H1 (cell line): ENCODE measurements around the gene PSD2. TPM values are rescaled to one million over a fixed set of nuclear protein-coding genes. Genes with fewer than 3 reads are reported as not detected.
A peak's percentile ranks its signal among the peaks of the same experiment; 100 is the strongest.

Source experiments
- CHD2 ChIP-seq: IDR thresholded peaks from 2 replicates; pipeline ENCODE4 v1.6.1; 2012; ENCODE audit warnings: low read length, improper control_type of control experiment
- CREB1 ChIP-seq: IDR thresholded peaks from 2 replicates; pipeline ENCODE4 v1.6.1; 2012; ENCODE audit warnings: inconsistent platforms
- CTBP2 ChIP-seq: IDR thresholded peaks from 2 replicates; pipeline ENCODE4 v1.7.0; 2011; ENCODE audit warnings: borderline replicate concordance, mild to moderate bottlenecking, moderate library complexity, mixed read lengths, low read length; ENCODE audit not compliant: insufficient read depth, insufficient read length
- EZH2 ChIP-seq: fragments of 200-600 bp; sonication (generic); IDR thresholded peaks from 2 replicates; pipeline ENCODE4 v1.7.1; 2012; ENCODE audit warnings: low read depth, mild to moderate bottlenecking, moderate library complexity, low read length, inconsistent platforms; ENCODE audit not compliant: severe bottlenecking
- KDM5A ChIP-seq: fragments of 200-600 bp; IDR thresholded peaks from 2 replicates; pipeline ENCODE4 v1.7.1; 2012; ENCODE audit warnings: mild to moderate bottlenecking, low read length, inconsistent platforms, mixed read lengths
- NANOG ChIP-seq: IDR thresholded peaks from 2 replicates; pipeline ENCODE4 v1.6.1; 2011; ENCODE audit warnings: low read length, low read depth, mild to moderate bottlenecking, inconsistent platforms; ENCODE audit not compliant: insufficient read depth, poor library complexity, severe bottlenecking
- POLR2AphosphoS5 ChIP-seq: IDR thresholded peaks from 2 replicates; pipeline ENCODE4 v1.6.1; 2011; ENCODE audit warnings: low read depth, low read length
- RFX5 ChIP-seq: IDR thresholded peaks from 2 replicates; pipeline ENCODE4 v1.6.1; 2011; ENCODE audit warnings: low read depth, low read length, improper control_type of control experiment, borderline replicate concordance
- SP1 ChIP-seq: IDR thresholded peaks from 2 replicates; pipeline ENCODE4 v1.6.1; 2011; ENCODE audit warnings: low read depth, low read length
- SRF ChIP-seq: IDR thresholded peaks from 2 replicates; pipeline ENCODE4 v1.6.1; 2011; ENCODE audit warnings: mild to moderate bottlenecking, low read depth, low read length, moderate library complexity
- TAF1 ChIP-seq: IDR thresholded peaks from 2 replicates; pipeline ENCODE4 v1.6.1; 2011; ENCODE audit warnings: mild to moderate bottlenecking, low read depth, low read length
- TAF7 ChIP-seq: optimal IDR thresholded peaks from 2 replicates; pipeline ENCODE3; 2011; ENCODE audit warnings: low read depth, mild to moderate bottlenecking, inconsistent platforms, low read length, moderate library complexity, borderline replicate concordance
- YY1 ChIP-seq: IDR thresholded peaks from 2 replicates; pipeline ENCODE4 v1.6.1; 2011; ENCODE audit warnings: low read depth, mild to moderate bottlenecking, low read length
- polyA plus RNA-seq, 7 experiments: library from polyadenylated mRNA; depleted of rRNA in 3 of 7; stranded (reverse) in 5 of 7; unstranded in 2 of 7; fragments of >200 nt in 5 of 7; fragments of 200-250 nt in 2 of 7; gene quantifications; 1 replicate in 5 of 7; 2 replicates in 1 of 7; 4 replicates in 1 of 7; pipeline versions ENCODE4 v1.2.1 to v1.2.3, GENCODE V29; 2011 to 2013; ENCODE audit warnings: missing spikeins in 2 of 7, mixed read lengths in 2 of 7
- total RNA-seq: library from RNA; stranded (reverse); fragmentation: NEBNext Ultra II Directional; extraction: Animal tissue kit (Norgen Biotek cat#: 25700); gene quantifications from 2 replicates; pipeline ENCODE4 v1.2.1, GENCODE V29; 2021
- TF ChIP-seq, protein P1 (sequence below): IDR thresholded peaks from 2 replicates; pipeline ENCODE4 v1.6.1; 2012; ENCODE audit warnings: inconsistent platforms
- TF ChIP-seq, protein P2 (sequence below), 3 experiments: IDR thresholded peaks; 1 replicate in 2 of 3; 2 replicates in 1 of 3; pipeline versions ENCODE4 v1.5.1 to v1.6.1; 2011; ENCODE audit warnings: low read length in 3 of 3, mild to moderate bottlenecking in 3 of 3, inconsistent platforms in 2 of 3, low read depth in 1 of 3, moderate library complexity in 1 of 3; ENCODE audit not compliant: insufficient read depth in 1 of 3; ENCODE audit errors: control extremely low read depth in 1 of 3

PSD2 gene
- total and polyA plus RNA-seq, 2 of the 8 experiments (the other 6 are each of a cell fraction or from before 2014, with no cell fraction given) = 0.06 to 0.14 TPM

DNA sequence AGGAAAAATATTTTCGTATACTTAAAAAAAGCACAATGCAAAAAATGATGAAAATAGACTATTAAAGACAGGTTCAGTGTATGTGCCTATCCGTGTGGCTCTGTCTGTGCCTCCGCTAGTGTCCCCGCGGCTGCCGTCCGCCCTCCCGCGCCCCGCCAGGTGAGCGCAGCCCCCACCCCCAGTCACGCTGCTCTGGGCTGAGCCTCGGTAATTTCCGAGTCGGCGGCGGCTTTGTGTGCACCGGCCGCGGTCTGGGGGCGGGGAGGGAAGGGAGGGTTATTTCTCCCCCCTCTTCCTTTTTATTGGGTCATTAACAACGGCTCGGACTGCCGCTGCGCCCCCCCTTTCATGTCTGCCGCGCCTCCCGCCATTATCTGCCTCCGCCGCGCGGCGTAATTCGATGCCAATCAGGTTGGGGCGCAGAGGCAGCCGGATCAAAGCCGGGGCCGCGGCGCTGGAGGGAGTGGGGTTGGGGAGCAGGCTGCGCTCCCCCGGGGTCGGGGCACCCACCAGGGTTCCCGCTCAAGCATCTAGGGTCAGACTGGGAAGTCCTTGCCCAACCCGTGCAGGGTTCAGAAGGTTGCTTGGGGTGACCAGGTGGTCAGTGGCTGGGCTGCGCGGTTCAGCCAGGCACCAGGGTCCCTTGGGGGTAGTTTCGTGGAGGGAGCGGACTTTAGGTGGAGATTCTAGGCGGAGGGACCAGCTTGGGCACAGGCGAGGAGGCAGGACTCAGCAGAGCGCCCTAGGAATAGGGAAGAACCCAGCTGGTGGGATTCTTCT, 39.5 kb upstream of the PSD2 start (continued):
- TF ChIP-seq POLR2AphosphoS5 (no peak), SRF (no peak), RFX5 (no peak), CHD2 (0 out of 2 replicates have a peak, but pooled peaks have one; percentile 30), EZH2 (peak; percentile 65), NANOG (no peak), KDM5A (no peak), CTBP2 (no peak), YY1 (peak; percentile 74; the same call in 1 of the 2 replicates), TAF7 (no peak), SP1 (no peak), TAF1 (0 out of 2 replicates have a peak, but pooled peaks have one; percentile 51), CREB1 (no peak)
- TF ChIP-seq, protein P1, sequence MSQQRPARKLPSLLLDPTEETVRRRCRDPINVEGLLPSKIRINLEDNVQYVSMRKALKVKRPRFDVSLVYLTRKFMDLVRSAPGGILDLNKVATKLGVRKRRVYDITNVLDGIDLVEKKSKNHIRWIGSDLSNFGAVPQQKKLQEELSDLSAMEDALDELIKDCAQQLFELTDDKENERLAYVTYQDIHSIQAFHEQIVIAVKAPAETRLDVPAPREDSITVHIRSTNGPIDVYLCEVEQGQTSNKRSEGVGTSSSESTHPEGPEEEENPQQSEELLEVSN = peak; percentile 88
- TF ChIP-seq, protein P2, sequence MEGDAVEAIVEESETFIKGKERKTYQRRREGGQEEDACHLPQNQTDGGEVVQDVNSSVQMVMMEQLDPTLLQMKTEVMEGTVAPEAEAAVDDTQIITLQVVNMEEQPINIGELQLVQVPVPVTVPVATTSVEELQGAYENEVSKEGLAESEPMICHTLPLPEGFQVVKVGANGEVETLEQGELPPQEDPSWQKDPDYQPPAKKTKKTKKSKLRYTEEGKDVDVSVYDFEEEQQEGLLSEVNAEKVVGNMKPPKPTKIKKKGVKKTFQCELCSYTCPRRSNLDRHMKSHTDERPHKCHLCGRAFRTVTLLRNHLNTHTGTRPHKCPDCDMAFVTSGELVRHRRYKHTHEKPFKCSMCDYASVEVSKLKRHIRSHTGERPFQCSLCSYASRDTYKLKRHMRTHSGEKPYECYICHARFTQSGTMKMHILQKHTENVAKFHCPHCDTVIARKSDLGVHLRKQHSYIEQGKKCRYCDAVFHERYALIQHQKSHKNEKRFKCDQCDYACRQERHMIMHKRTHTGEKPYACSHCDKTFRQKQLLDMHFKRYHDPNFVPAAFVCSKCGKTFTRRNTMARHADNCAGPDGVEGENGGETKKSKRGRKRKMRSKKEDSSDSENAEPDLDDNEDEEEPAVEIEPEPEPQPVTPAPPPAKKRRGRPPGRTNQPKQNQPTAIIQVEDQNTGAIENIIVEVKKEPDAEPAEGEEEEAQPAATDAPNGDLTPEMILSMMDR (IDR thresholded peaks at IDR 0.05; ENCODE audit: control extremely low read depth in 1 of 3, insufficient read depth in 1 of 3, low read depth in 1 of 3, low read length in 3 of 3) = no peak
